SK-N-SH treated with all-trans-retinoic acid at 6 μM for 48 hours (cell line): ENCODE results near the gene ACOT7.

Experiments used
- ATAC-seq: fragments of 200-7000 bp; cut with Tn5 transposase; 3 replicates; pipeline ENCODE4 v1.9.1; 2020; ENCODE audit warnings: mild to moderate bottlenecking, moderate library complexity
- ARNTL ChIP-seq: fragments of 450-650 bp; formaldehyde crosslinking; IDR thresholded peaks from 2 replicates; pipeline ENCODE4 v1.5.0; 2020; ENCODE audit warnings: low read depth, mild to moderate bottlenecking, moderate library complexity, borderline replicate concordance
- BACH2 ChIP-seq: fragments of 250-450 bp; sonication (Bioruptor Pico); IDR thresholded peaks from 2 replicates; pipeline ENCODE4 v1.9.0; 2021; ENCODE audit warnings: mild to moderate bottlenecking, borderline replicate concordance
- CREB5 ChIP-seq: fragments of 250-450 bp; sonication (Bioruptor Pico); IDR thresholded peaks from 2 replicates; pipeline ENCODE4 v1.5.1; 2020; ENCODE audit warnings: low read depth, mild to moderate bottlenecking, moderate library complexity
- CSDC2 ChIP-seq: fragments of 250-450 bp; sonication (Bioruptor Pico); IDR thresholded peaks from 2 replicates; pipeline ENCODE4 v1.5.0; 2020; ENCODE audit warnings: mild to moderate bottlenecking, moderate library complexity
- ESRRG ChIP-seq: fragments of 250-450 bp; sonication (Bioruptor Pico); IDR thresholded peaks from 2 replicates; pipeline ENCODE4 v1.6.1; 2021; ENCODE audit warnings: mild to moderate bottlenecking
- GLIS3 ChIP-seq: fragments of 250-450 bp; sonication (Bioruptor Pico); IDR thresholded peaks from 2 replicates; pipeline ENCODE4 v1.5.0; 2020; ENCODE audit warnings: mild to moderate bottlenecking, moderate library complexity
- ISL1 ChIP-seq: fragments of 250-450 bp; sonication (Bioruptor Pico); IDR thresholded peaks from 2 replicates; pipeline ENCODE4 v2.1.2; 2022; ENCODE audit warnings: mild to moderate bottlenecking, moderate library complexity
- OSR1 ChIP-seq: fragments of 250-450 bp; sonication (Bioruptor Pico); IDR thresholded peaks from 2 replicates; pipeline ENCODE4 v1.8.0; 2022; ENCODE audit warnings: moderate library complexity, mild to moderate bottlenecking, inconsistent platforms
- PATZ1 ChIP-seq: fragments of 250-450 bp; sonication (Bioruptor Pico); IDR thresholded peaks from 2 replicates; pipeline ENCODE4 v1.8.0; 2020; ENCODE audit warnings: mild to moderate bottlenecking, moderate library complexity, borderline replicate concordance
- POU6F1 ChIP-seq: fragments of 250-450 bp; sonication (Bioruptor Pico); IDR thresholded peaks from 2 replicates; pipeline ENCODE4 v1.8.0; 2021; ENCODE audit warnings: low read depth, mild to moderate bottlenecking, moderate library complexity, borderline replicate concordance
- PPARA ChIP-seq: fragments of 250-450 bp; sonication (Bioruptor Pico); IDR thresholded peaks from 2 replicates; pipeline ENCODE4 v1.5.0; 2020; ENCODE audit warnings: mild to moderate bottlenecking, borderline replicate concordance
- RARB ChIP-seq: fragments of 250-450 bp; sonication (Bioruptor Pico); IDR thresholded peaks from 2 replicates; pipeline ENCODE4 v1.8.0; 2021; ENCODE audit warnings: mild to moderate bottlenecking, moderate library complexity
- TCF4 ChIP-seq: fragments of 250-450 bp; sonication (Bioruptor Pico); IDR thresholded peaks from 2 replicates; pipeline ENCODE4 v1.8.0; 2021; ENCODE audit warnings: mild to moderate bottlenecking, moderate library complexity, borderline replicate concordance
- TOX ChIP-seq: fragments of 250-450 bp; sonication (Bioruptor Pico); IDR thresholded peaks from 2 replicates; pipeline ENCODE4 v1.8.0; 2021; ENCODE audit warnings: mild to moderate bottlenecking, moderate library complexity, borderline replicate concordance
- TSHZ2 ChIP-seq: fragments of 250-450 bp; sonication (Bioruptor Pico); IDR thresholded peaks from 2 replicates; pipeline ENCODE4 v1.5.0; 2020; ENCODE audit warnings: mild to moderate bottlenecking, moderate library complexity
- ZC3H10 ChIP-seq: fragments of 250-450 bp; sonication (Bioruptor Pico); IDR thresholded peaks from 2 replicates; pipeline ENCODE4 v1.5.1; 2021; ENCODE audit warnings: mild to moderate bottlenecking, moderate library complexity
- ZFP3 ChIP-seq: fragments of 250-450 bp; sonication (Bioruptor Pico); IDR thresholded peaks from 2 replicates; pipeline ENCODE4 v1.5.0; 2020; ENCODE audit warnings: mild to moderate bottlenecking, moderate library complexity
- ZFP30 ChIP-seq: fragments of 450-650 bp; formaldehyde crosslinking; IDR thresholded peaks from 2 replicates; pipeline ENCODE4 v1.5.0; 2022; ENCODE audit warnings: mild to moderate bottlenecking, moderate library complexity
- ZNF565 ChIP-seq: fragments of 450-650 bp; formaldehyde crosslinking; conservative IDR thresholded peaks from 2 replicates; pipeline ENCODE4 v1.5.0; 2020; ENCODE audit warnings: low read depth, mild to moderate bottlenecking, moderate library complexity
- ZNF8 ChIP-seq: fragments of 450-650 bp; formaldehyde crosslinking; IDR thresholded peaks from 2 replicates; pipeline ENCODE4 v1.5.0; 2020; ENCODE audit warnings: mild to moderate bottlenecking, moderate library complexity

ACOT7 gene

GRCh38 chr1:6307099-6307498, 86.5 kb downstream of the ACOT7 start:
- ATAC-seq = no peak
- TF ChIP-seq ZFP3 (CRISPR knock-in tag) = no peak
- no peak for TF ChIP-seq POU6F1 (CRISPR knock-in tag)
- TF ChIP-seq BACH2 (CRISPR knock-in tag) = no peak
- TF ChIP-seq CSDC2 (CRISPR knock-in tag) = no peak
- no peak for TF ChIP-seq ZNF8 (CRISPR knock-in tag)
- no peak for TF ChIP-seq OSR1 (CRISPR knock-in tag)
- no peak for TF ChIP-seq RARB (CRISPR knock-in tag)
- TF ChIP-seq ZFP30 (CRISPR knock-in tag) = no peak
- TF ChIP-seq TSHZ2 (CRISPR knock-in tag) = no peak

GRCh38 chr1:6303397-6304012, 90.1 kb downstream of the ACOT7 start:
- TF ChIP-seq ZNF8 (CRISPR knock-in tag) = no peak
- TF ChIP-seq RARB (CRISPR knock-in tag) = no peak
- TF ChIP-seq ISL1 (CRISPR knock-in tag) = no peak
- no peak for TF ChIP-seq TSHZ2 (CRISPR knock-in tag)
- TF ChIP-seq OSR1 (CRISPR knock-in tag) = no peak
- TF ChIP-seq TOX = no peak
- TF ChIP-seq ARNTL (CRISPR knock-in tag) = no peak
- no peak for TF ChIP-seq TCF4 (CRISPR knock-in tag)
- no peak for TF ChIP-seq CREB5 (CRISPR knock-in tag)
- TF ChIP-seq PATZ1 = no peak
- TF ChIP-seq ZFP3 (CRISPR knock-in tag) = no peak
- TF ChIP-seq ZNF565 (CRISPR knock-in tag) = no peak
- TF ChIP-seq BACH2 (CRISPR knock-in tag) = no peak
- no peak for ATAC-seq

GRCh38 chr1:6302568-6302967, 91.0 kb downstream of the ACOT7 start:
- no peak for ATAC-seq
- TF ChIP-seq PPARA (CRISPR knock-in tag) (no peak), ZC3H10 (CRISPR knock-in tag) (no peak), TOX (no peak), RARB (CRISPR knock-in tag) (no peak), ESRRG (no peak), ARNTL (CRISPR knock-in tag) (no peak), CREB5 (CRISPR knock-in tag) (no peak), GLIS3 (no peak)
